Hair follicle dermal papilla cell (primary cell): Measurements from ENCODE around the gene TNFAIP2. TPM values are rescaled to one million over a fixed set of nuclear protein-coding genes. Genes with fewer than 3 reads are reported as not detected.

Experiments
- total RNA-seq: library from RNA; depleted of rRNA; stranded (reverse); fragments of >200 nt; gene quantifications from 2 replicates; pipeline ENCODE4 v1.2.3, GENCODE V29; 2012

Gene TNFAIP2
- 59.4 and 83.2 TPM in 2 replicates for total RNA-seq

GRCh38 chr14:103122947-103123633 is at the start of gene TNFAIP2:
TNFAIP2 (plus strand) TSS chr14:103123461; CDS start chr14:103126458, 2,997 bp downstream.

GRCh38 chr14:103084021-103084919 is 39.0 kb upstream of the TNFAIP2 start, which contains the start of gene LBHD2:
LBHD2 (plus strand) TSS chr14:103084210; CDS start chr14:103086013, 1,803 bp downstream.

DNA sequence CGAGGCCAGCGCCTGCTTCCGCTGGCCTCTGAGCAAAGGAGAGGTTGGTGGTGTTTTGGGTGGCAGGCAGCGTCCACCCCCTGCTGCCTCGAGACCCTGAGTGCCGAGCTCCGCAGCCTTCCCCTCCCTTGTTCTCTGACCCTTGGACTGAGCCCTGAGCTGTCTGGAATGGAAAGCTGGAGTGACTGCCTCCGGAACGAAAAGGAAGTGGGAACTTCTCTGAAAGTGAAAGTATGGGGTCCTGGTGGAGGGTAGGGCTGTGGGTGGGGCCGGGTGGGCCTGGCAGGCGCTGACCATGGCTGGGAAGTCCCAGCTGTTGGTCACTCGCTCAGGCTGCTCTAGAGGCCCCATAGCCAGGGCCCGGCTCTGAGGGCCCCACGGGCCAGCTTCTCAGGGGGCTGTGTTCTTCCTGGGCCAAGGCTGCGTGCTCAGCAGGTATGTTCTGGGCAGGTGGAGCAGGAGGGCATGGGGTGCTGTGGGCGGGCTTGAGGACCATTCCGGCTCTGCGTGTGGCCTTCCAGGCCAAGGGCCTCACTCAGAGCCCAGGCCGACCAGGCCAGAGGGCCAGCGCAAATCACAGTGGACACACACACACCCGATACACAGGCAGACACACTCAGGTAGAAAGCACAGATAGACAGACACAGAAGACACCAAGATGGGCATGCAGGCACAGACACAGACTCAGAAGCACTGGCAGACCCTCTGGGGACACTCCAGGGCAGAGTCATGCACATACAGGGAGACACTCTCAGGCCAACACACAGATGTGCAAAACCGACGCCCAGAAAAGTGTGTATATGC is 28.7 kb upstream of the TNFAIP2 start, which contains the start of gene EXOC3L4:
Gene EXOC3L4 (plus strand): TSS at position 320 of the 804 bp plus-strand sequence. CDS start 5,495 bp downstream, outside the sequence.

Other genes starting within 250 kb of the TNFAIP2 start
- 0.16 and 0.24 TPM in 2 replicates for gene AMN, start 200.8 kb upstream of the TNFAIP2 start, total RNA-seq
- gene CDC42BPB, start 65.9 kb upstream of the TNFAIP2 start, total RNA-seq = 92.5 and 107 TPM in 2 replicates
- not detected in 2 replicates for gene LBHD2, start 39.3 kb upstream of the TNFAIP2 start, total RNA-seq
- not detected in 2 replicates for gene EXOC3L4, start 28.7 kb upstream of the TNFAIP2 start, total RNA-seq
- 211 and 233 TPM in 2 replicates for gene EIF5, start 210.8 kb downstream of the TNFAIP2 start, total RNA-seq